Nucleus accumbens (tissue), 56 donors: ENCODE measurements around the gene MRTFA.
"Not testable (repeated sequence)": the region's sequence is repeated elsewhere in the genome, so short reads cannot be mapped to it uniquely, and the experiment has no call there.

ENCODE experiments used
- DNase-seq, 56 donors: peaks; one replicate each; lab custom pipeline; 2025; lab: John Stamatoyannopoulos, UW

Gene MRTFA

GRCh38 chr22:40636380-40637182, at the start of gene MRTFA:
Gene MRTFA (minus strand): TSS chr22:40636719.
- peak; percentile 97 to 100 (median 100) for DNase-seq

DNA sequence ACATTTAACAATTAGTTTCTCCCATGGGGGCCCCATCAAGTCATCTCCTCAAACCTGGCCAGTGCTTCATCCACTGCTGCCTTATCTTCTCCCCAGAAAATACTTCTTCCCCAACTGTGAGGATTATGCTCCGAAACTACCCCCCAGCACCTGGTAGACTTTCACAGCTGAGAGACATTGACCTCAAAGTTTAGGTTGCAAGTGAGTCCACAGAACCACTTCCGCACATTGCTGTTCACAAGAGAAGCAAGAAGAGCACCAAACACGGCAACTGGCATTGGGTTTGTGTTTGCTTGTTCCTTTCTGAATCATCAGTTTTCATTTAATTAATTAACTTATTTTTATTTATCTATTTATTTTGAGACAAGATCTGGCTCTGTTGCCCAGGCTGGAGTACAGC, 48.9 kb upstream of the MRTFA start:
- DNase-seq = no peak

GRCh38 chr22:40684728-40685127, 48.2 kb upstream of the MRTFA start:
- DNase-seq = no peak

DNA sequence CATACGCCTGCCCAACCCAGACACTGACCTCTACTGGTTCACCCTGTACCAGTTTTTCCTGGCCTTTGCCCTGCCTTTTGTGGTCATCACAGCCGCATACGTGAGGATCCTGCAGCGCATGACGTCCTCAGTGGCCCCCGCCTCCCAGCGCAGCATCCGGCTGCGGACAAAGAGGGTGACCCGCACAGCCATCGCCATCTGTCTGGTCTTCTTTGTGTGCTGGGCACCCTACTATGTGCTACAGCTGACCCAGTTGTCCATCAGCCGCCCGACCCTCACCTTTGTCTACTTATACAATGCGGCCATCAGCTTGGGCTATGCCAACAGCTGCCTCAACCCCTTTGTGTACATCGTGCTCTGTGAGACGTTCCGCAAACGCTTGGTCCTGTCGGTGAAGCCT, 44.9 kb upstream of the MRTFA start:
- no peak for DNase-seq

DNA sequence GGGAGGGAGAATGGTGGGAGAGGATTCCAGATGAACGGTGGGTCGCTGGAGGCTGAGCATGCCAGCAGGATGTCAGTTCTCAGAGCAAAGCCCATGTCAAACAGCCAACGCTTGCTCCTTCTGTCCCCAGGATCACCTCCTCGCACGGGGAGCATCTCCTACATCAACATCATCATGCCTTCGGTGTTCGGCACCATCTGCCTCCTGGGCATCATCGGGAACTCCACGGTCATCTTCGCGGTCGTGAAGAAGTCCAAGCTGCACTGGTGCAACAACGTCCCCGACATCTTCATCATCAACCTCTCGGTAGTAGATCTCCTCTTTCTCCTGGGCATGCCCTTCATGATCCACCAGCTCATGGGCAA, 44.3 kb upstream of the MRTFA start:
- DNase-seq = no peak

- peak in 1 of 56 donors; percentile 9 for DNase-seq
These were observed 43.7 kb upstream of the MRTFA start for GRCh38 chr22:40679964-40680818.

- DNase-seq = peak in 3 of 56 donors; percentile 28 to 44 (median 32)
These were observed 42.9 kb upstream of the MRTFA start, which contains the start of gene MCHR1 for GRCh38 chr22:40679249-40679963. Gene MCHR1 (plus strand): TSS chr22:40679484. CDS start chr22:40679653, 169 bp downstream.

- DNase-seq = no peak
These were observed 42.2 kb upstream of the MRTFA start for GRCh38 chr22:40678493-40679248.

GRCh38 chr22:40676644-40677043, 40.1 kb upstream of the MRTFA start:
- no peak for DNase-seq

GRCh38 chr22:40676166-40676565, 39.6 kb upstream of the MRTFA start:
- not testable (repeated sequence) for DNase-seq

GRCh38 chr22:40674274-40674673, 37.8 kb upstream of the MRTFA start:
- DNase-seq = no peak

DNA sequence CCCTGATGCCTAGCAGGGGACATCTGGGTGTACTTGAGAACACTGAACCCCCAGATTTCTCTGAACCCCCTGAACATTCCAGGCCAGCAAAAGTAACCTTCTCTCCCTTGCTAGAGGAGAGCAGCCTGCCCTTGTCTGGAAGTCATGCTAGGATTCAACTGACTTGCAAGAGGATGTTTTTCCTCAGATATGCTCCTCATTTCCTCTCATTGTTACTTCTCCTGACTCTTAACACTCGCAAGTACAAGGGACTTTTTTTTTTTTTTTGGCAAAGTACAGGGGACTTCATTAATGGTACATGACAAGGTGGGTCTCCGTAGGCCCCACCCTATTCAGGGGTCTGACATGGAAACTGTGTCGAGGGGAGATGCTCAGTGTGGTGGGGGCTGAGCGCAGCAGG, 36.5 kb upstream of the MRTFA start:
- no peak for DNase-seq

- no peak for DNase-seq
These were observed 35.4 kb upstream of the MRTFA start for GRCh38 chr22:40671796-40672360.

- DNase-seq = no peak
These were observed 34.9 kb upstream of the MRTFA start for GRCh38 chr22:40671369-40671768.

DNA sequence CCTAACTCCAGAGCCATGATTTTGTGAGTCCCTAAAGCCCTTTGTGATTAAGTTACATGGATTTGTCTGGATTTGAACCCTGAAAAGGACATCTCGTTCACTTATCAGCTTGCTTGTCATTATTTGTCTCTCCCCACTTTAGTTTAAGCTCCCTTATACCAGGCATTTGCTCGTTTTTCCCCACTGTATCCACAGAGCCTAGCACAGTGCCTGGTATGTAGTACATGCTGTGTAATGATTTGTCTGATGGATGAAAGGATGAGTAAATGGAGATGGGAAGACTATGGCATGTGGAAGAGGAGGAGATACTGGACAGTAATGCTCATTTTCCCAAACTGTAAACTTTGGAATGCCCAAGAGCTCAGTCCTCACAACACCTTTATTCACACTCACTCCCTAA, 33.5 kb upstream of the MRTFA start:
- DNase-seq = no peak

- DNase-seq = no peak
These were observed 32.3 kb upstream of the MRTFA start for GRCh38 chr22:40668611-40669411.

DNA sequence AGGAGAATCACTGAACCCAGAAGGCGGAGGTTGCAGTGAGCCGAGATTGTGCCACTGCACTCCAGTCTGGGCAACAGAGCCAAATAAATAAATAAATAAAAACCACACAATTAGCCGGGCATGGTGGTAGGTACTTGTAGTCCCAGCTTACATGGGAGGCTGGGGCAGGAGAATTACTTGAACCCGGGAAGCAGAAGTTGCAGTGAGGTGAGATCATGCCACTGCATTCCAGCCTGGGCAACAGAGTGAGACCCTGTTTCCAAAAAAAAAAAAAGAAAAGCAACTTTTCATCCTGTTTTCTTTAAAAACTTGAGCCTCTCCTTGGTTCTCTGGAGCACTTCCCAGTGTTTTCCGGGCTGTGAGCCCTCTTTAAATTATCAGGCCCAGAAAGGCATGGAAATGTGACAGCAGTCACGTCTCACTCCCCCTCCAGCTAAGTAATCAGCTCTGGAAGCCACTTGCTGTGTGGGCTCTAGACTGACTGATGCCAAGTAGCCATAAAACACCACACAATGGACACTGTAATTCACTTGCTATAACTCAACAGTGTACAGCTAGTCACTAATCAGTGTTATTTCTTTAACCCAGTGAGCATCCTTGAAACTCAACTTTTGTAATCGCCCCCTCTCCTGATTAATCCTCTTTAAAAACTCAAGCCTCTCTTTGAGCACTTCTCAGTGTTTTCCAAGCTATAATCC, 29.8 kb upstream of the MRTFA start:
- peak in 13 of 56 donors; percentile 7 to 32 (median 15) for DNase-seq

- peak in 25 of 56 donors; percentile 2 to 63 (median 23) for DNase-seq
These were observed 28.8 kb upstream of the MRTFA start for GRCh38 chr22:40665312-40665711.
